C1 segment of cervical spinal cord (tissue), 14 donors: Measurements from ENCODE around the gene GRAP2.

Experiments
- DNase-seq, 14 donors: peaks; one replicate each; lab custom pipeline; 2025; lab: John Stamatoyannopoulos, UW

The GRAP2 gene

GRCh38 chr22:40009951-40010671 lies 109.2 kb downstream of the GRAP2 start:
- DNase-seq, result no peak

- no peak for DNase-seq
These were observed 109.9 kb downstream of the GRAP2 start for GRCh38 chr22:40010746-40011145.

GRCh38 chr22:40014667-40015248 lies 113.9 kb downstream of the GRAP2 start:
- no peak for DNase-seq

- no peak for DNase-seq
These were observed 114.6 kb downstream of the GRAP2 start for GRCh38 chr22:40015358-40015976.

GRCh38 chr22:40018051-40018450 lies 117.2 kb downstream of the GRAP2 start:
- no peak for DNase-seq

GRCh38 chr22:40019100-40019499 lies 118.2 kb downstream of the GRAP2 start:
- DNase-seq, result no peak

GRCh38 chr22:40020956-40021355 lies 120.1 kb downstream of the GRAP2 start:
- no peak for DNase-seq

- DNase-seq, result no peak
These were observed 120.6 kb downstream of the GRAP2 start for GRCh38 chr22:40021401-40022000.

- DNase-seq, result peak in 2 of 14 donors; percentile 19 to 31
These were observed 121.8 kb downstream of the GRAP2 start for GRCh38 chr22:40022536-40023240.
